Right forelimb (tissue), 1 donor: ENCODE measurements around the gene SLC44A1.

Experiments
- DNase-seq: peaks from one replicate; pipeline ENCODE4 v3.0.0-alpha.2; 2018

Gene SLC44A1

GRCh38 chr9:105485131-105485530, 240.7 kb downstream of the SLC44A1 start:
- no peak for DNase-seq
